ENCODE data around the gene IL15.

DNA sequence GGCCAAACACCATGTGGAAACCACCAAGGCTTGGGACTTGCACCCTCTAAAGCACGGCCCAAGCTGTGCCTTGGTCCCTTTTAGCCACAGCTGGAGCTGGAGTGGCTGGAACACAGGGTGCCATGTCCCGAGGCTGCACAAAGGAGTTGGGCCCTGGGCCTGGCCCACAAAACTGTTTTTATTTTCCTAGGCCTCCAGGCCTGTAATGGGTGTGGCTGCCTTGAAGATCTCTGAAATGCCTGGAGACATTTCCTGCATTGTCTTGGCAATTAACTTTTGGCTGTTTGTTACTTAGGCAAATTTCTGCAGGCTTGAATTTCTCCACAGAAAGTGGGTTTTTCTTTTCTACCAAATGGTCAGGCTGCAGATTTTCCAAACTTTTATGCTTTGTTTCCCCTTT lies 55.7 kb downstream of the IL15 start:
- TF ChIP-seq, protein P1, sequence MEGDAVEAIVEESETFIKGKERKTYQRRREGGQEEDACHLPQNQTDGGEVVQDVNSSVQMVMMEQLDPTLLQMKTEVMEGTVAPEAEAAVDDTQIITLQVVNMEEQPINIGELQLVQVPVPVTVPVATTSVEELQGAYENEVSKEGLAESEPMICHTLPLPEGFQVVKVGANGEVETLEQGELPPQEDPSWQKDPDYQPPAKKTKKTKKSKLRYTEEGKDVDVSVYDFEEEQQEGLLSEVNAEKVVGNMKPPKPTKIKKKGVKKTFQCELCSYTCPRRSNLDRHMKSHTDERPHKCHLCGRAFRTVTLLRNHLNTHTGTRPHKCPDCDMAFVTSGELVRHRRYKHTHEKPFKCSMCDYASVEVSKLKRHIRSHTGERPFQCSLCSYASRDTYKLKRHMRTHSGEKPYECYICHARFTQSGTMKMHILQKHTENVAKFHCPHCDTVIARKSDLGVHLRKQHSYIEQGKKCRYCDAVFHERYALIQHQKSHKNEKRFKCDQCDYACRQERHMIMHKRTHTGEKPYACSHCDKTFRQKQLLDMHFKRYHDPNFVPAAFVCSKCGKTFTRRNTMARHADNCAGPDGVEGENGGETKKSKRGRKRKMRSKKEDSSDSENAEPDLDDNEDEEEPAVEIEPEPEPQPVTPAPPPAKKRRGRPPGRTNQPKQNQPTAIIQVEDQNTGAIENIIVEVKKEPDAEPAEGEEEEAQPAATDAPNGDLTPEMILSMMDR (IDR thresholded peaks at IDR 0.05) = no peak
- no peak for TF ChIP-seq POLR2A (IDR thresholded peaks at IDR 0.05)

Data from suprapubic skin (tissue), 3 donors.